IMR-90 (cell line): ENCODE measurements around the gene PLEKHH2. TPM values are rescaled to one million over a fixed set of nuclear protein-coding genes. Genes with fewer than 3 reads are reported as not detected.

Source experiments
- ATAC-seq: fragments of 200-7000 bp; cut with Tn5 transposase; 2 replicates; pipeline ENCODE4 v1.9.1; 2020; ENCODE audit warnings: low read depth, mild to moderate bottlenecking, moderate library complexity
- BruUV-seq: library from RNA; stranded (reverse); fragments of 400-500 nt; replicated peaks from 2 replicates; lab custom pipeline; 2021; lab: Mats Ljungman, UMichigan
- CTCF ChIA-PET: fragments of 300-600 bp; formaldehyde crosslinking; extraction: SDS; loops from one replicate; lab custom pipeline; 2021; ENCODE audit warnings: antibody characterized with exemption; lab: Yijun Ruan, JAX
- POLR2A ChIA-PET: fragments of 300-600 bp; sonication (Branson Sonifier 250); formaldehyde crosslinking; loops from one replicate; lab custom pipeline; 2022; ENCODE audit warnings: antibody characterized with exemption; ENCODE audit not compliant: unreplicated experiment; lab: Charles Lee
- DNase-seq: peaks from one replicate; pipeline ENCODE4 v3.0.0; 2013
- H2AFZ ChIP-seq: replicated peaks from 2 replicates; pipeline ENCODE3; 2013; ENCODE audit warnings: low read length, mild to moderate bottlenecking; ENCODE audit not compliant: poor library complexity
- H2AK5ac ChIP-seq: 2 replicates; pipeline ENCODE4 v1.6.1; 2013; ENCODE audit warnings: low read depth, low read length, inconsistent platforms
- H2AK9ac ChIP-seq: replicated peaks from 2 replicates; pipeline ENCODE3; 2013; ENCODE audit warnings: mild to moderate bottlenecking, low read depth, low read length, moderate library complexity; ENCODE audit not compliant: poor library complexity
- H2BK120ac ChIP-seq: 2 replicates; pipeline ENCODE4 v1.6.1; 2013; ENCODE audit warnings: low read depth, low read length, inconsistent platforms
- H2BK15ac ChIP-seq: 3 replicates; pipeline ENCODE4 v1.6.1; 2013; ENCODE audit warnings: low read depth, low read length, inconsistent platforms
- H2BK20ac ChIP-seq: 2 replicates; pipeline ENCODE4 v1.6.1; 2013; ENCODE audit warnings: low read depth, mild to moderate bottlenecking, inconsistent platforms, low read length, moderate library complexity
- H2BK5ac ChIP-seq: 2 replicates; pipeline ENCODE4 v1.6.1; 2013; ENCODE audit warnings: mild to moderate bottlenecking, low read depth, low read length, inconsistent platforms; ENCODE audit not compliant: poor library complexity, severe bottlenecking
- H3K14ac ChIP-seq: replicated peaks from 2 replicates; pipeline ENCODE4 v1.6.1; 2013; ENCODE audit warnings: low read depth, low read length, inconsistent platforms
- H3K18ac ChIP-seq: 2 replicates; pipeline ENCODE4 v1.6.1; 2013; ENCODE audit warnings: low read depth, low read length, control low read depth
- H3K23ac ChIP-seq: 2 replicates; pipeline ENCODE4 v1.6.1; 2013; ENCODE audit warnings: low read depth, low read length, inconsistent platforms
- H3K27ac ChIP-seq: 2 replicates; pipeline ENCODE4 v1.5.1; 2013; ENCODE audit warnings: mild to moderate bottlenecking, control low read depth, low read length; ENCODE audit not compliant: insufficient read depth
- H3K27me3 ChIP-seq: 2 replicates; pipeline ENCODE4 v1.6.1; 2013; ENCODE audit warnings: low read length; ENCODE audit not compliant: control insufficient read depth, insufficient read depth
- H3K36me3 ChIP-seq: 2 replicates; pipeline ENCODE4 v1.6.1; 2013; ENCODE audit warnings: low read length, mixed read lengths; ENCODE audit not compliant: control insufficient read depth, insufficient read depth
- H3K4ac ChIP-seq: 2 replicates; pipeline ENCODE4 v1.6.1; 2013; ENCODE audit warnings: low read depth, low read length, inconsistent platforms
- H3K4me1 ChIP-seq: 2 replicates; pipeline ENCODE4 v1.6.1; 2013; ENCODE audit warnings: low read length, mixed read lengths; ENCODE audit not compliant: control insufficient read depth, insufficient read depth
- H3K4me2 ChIP-seq: 2 replicates; pipeline ENCODE4 v1.6.1; 2013; ENCODE audit warnings: low read depth, mild to moderate bottlenecking, control low read depth, low read length, moderate library complexity
- H3K4me3 ChIP-seq: 2 replicates; pipeline ENCODE4 v1.5.1; 2013; ENCODE audit warnings: low read depth, mild to moderate bottlenecking, control low read depth, low read length, moderate library complexity; ENCODE audit not compliant: insufficient read depth
- H3K56ac ChIP-seq: 2 replicates; pipeline ENCODE4 v1.6.1; 2013; ENCODE audit warnings: low read length, inconsistent platforms; ENCODE audit not compliant: insufficient read depth; ENCODE audit errors: extremely low read depth
- H3K79me1 ChIP-seq, 2 experiments: 2 replicates each; pipeline ENCODE4 v1.6.1; 2013; ENCODE audit warnings: low read length in 2 of 2, inconsistent platforms in 1 of 2, low read depth in 1 of 2
- H3K9ac ChIP-seq: 2 replicates; pipeline ENCODE4 v1.6.1; 2013; ENCODE audit warnings: low read depth, low read length, control low read depth
- H3K9me1 ChIP-seq: 2 replicates; pipeline ENCODE4 v1.6.1; 2013; ENCODE audit warnings: low read length, inconsistent platforms; ENCODE audit not compliant: insufficient read depth
- H3K9me3 ChIP-seq: 2 replicates; pipeline ENCODE4 v1.6.1; 2013; ENCODE audit warnings: low read length; ENCODE audit not compliant: control insufficient read depth, insufficient read depth
- H4K20me1 ChIP-seq: 2 replicates; pipeline ENCODE4 v1.6.1; 2013; ENCODE audit warnings: low read length, inconsistent platforms; ENCODE audit not compliant: insufficient read depth
- H4K5ac ChIP-seq: 2 replicates; pipeline ENCODE4 v1.6.1; 2013; ENCODE audit warnings: mild to moderate bottlenecking, low read depth, low read length, control low read depth
- H4K8ac ChIP-seq, 2 experiments: 2 replicates each; pipeline ENCODE4 v1.6.1; 2013; ENCODE audit warnings: low read depth in 2 of 2, low read length in 2 of 2, control low read depth in 1 of 2, inconsistent platforms in 1 of 2
- H4K91ac ChIP-seq: 2 replicates; pipeline ENCODE4 v1.6.1; 2013; ENCODE audit warnings: low read depth, low read length, inconsistent platforms; ENCODE audit not compliant: insufficient read depth
- BHLHE40 ChIP-seq: fragments of 150-350 bp; IDR thresholded peaks from 2 replicates; pipeline ENCODE4 v1.6.1; 2016; ENCODE audit warnings: mild to moderate bottlenecking, low read depth, low read length
- CHD1 ChIP-seq: IDR thresholded peaks from 2 replicates; pipeline ENCODE4 v1.6.1; 2012; ENCODE audit warnings: low read depth, low read length, improper control_type of control experiment
- CTCF ChIP-seq: conservative IDR thresholded peaks from 2 replicates; pipeline ENCODE4 v1.5.1; 2012; ENCODE audit warnings: mild to moderate bottlenecking, low read depth, low read length, improper control_type of control experiment
- ELK1 ChIP-seq: fragments of 150-350 bp; IDR thresholded peaks from 2 replicates; pipeline ENCODE4 v1.6.1; 2016; ENCODE audit warnings: low read depth, mild to moderate bottlenecking, low read length, moderate library complexity, borderline replicate concordance
- FOS ChIP-seq: fragments of 150-350 bp; IDR thresholded peaks from 2 replicates; pipeline ENCODE4 v1.6.1; 2016; ENCODE audit warnings: low read depth, low read length
- MAZ ChIP-seq: IDR thresholded peaks from 2 replicates; pipeline ENCODE4 v1.6.1; 2012; ENCODE audit warnings: low read depth, mild to moderate bottlenecking, low read length, improper control_type of control experiment, moderate library complexity, borderline replicate concordance
- MXI1 ChIP-seq: IDR thresholded peaks from 2 replicates; pipeline ENCODE4 v1.6.1; 2012; ENCODE audit warnings: low read depth, mild to moderate bottlenecking, low read length, moderate library complexity, borderline replicate concordance
- RAD21 ChIP-seq: IDR thresholded peaks from 2 replicates; pipeline ENCODE4 v1.6.1; 2012; ENCODE audit warnings: low read length, improper control_type of control experiment
- RCOR1 ChIP-seq: IDR thresholded peaks from 2 replicates; pipeline ENCODE4 v1.6.1; 2012; ENCODE audit warnings: mild to moderate bottlenecking, low read length, improper control_type of control experiment; ENCODE audit not compliant: insufficient replicate concordance
- RFX5 ChIP-seq: IDR thresholded peaks from 2 replicates; pipeline ENCODE4 v1.8.0; 2012; ENCODE audit warnings: low read depth, mild to moderate bottlenecking, low read length, moderate library complexity
- WGBS, 2 experiments: methylation state at CpG; one replicate each; pipeline versions ENCODE4 v1.1.5 to v1.1.7; 2013; ENCODE audit warnings: missing lambda C conversion rate in 2 of 2; ENCODE audit not compliant: insufficient read length in 1 of 2; ENCODE audit errors: extremely low coverage in 2 of 2; 5-methylcytosine and 5-hydroxymethylcytosine counted together
- dilution Hi-C: fragments of 300-500 bp; cut with HindIII; formaldehyde crosslinking; loops from one replicate; pipeline ENCODE4 v1.14.3; 2018; ENCODE audit warnings: low sequenced_read_pairs; ENCODE audit not compliant: unreplicated experiment
- in situ Hi-C: fragments of 300-500 bp; cut with MboI; formaldehyde crosslinking; loops from 3 replicates; pipeline ENCODE4 v1.14.3; 2019; ENCODE audit warnings: low sequenced_read_pairs, inconsistent platforms, mixed read lengths
- intact Hi-C: fragments of 100-400 bp; cut with micrococcal nuclease; formaldehyde crosslinking; loops from 2 replicates; pipeline ENCODE4 v1.10.0; 2022
- polyA plus RNA-seq, 3 experiments: library from polyadenylated mRNA; depleted of rRNA; stranded (reverse); fragments of >200 nt; gene quantifications; 2 replicates each; pipeline ENCODE4 v1.2.3, GENCODE V29; 2012; ENCODE audit warnings: low replicate concordance in 1 of 3
- total RNA-seq: library from RNA; depleted of rRNA; stranded (reverse); fragments of >200 nt; gene quantifications from 2 replicates; pipeline ENCODE4 v1.2.3, GENCODE V29; 2012

Gene PLEKHH2
- total and polyA plus RNA-seq, 2 of the 4 experiments (the other 2 are of a cell fraction), result 2.0 to 3.3 TPM

DNA sequence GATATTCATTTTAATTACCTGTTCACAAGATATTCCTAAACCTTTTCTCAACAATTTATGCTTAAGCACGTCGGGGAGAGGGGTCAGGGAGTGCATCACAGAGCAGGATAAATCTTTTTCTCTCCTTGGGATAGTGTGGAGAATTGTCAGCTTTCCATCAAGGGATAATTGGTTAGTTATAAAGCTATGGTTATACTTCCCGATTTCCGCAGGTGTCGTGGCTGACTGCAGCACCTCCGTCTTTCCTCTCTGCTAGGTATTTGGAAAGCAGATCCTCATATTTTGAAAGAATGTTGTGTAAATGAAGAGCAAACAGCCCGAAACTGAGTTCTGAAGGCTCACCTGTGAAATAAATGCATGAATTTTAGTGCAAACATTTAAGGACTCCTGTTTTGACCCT is 137.6 kb downstream of the PLEKHH2 start:
- Histone ChIP-seq H3K18ac (no peak overlapping the region), H3K4me3 (peak overlapping the region; percentile 70), H3K4ac (no peak overlapping the region), H3K4me2 (peak overlapping the region; percentile 67), H2BK120ac (no peak overlapping the region), H2BK5ac (no peak overlapping the region), H3K9me3 (no peaks in the 10 kb centered on the region), H4K5ac (peak overlapping the region; percentile 67; the same call in 1 of the 2 replicates), H3K23ac (peak overlapping the region; percentile 22; the same call in 1 of the 2 replicates), H3K4me1 (peaks cover 2% of the 10 kb centered on the region), H3K27ac (no peak overlapping the region), H3K9ac (peak overlapping the region; percentile 62), H3K36me3 (peaks cover 4% of the 10 kb centered on the region; the same call in 1 of the 2 replicates), H2AK9ac (no peak overlapping the region), H2BK20ac (no peak overlapping the region), H2AK5ac (peak overlapping the region; percentile 17; the same call in 1 of the 2 replicates), H3K56ac (no peak overlapping the region), H3K9me1 (0 out of 2 replicates have a peak, but pooled peaks cover 3% of the 10 kb centered on the region), H3K27me3 (no peaks in the 10 kb centered on the region), H4K20me1 (no peaks in the 10 kb centered on the region), H3K79me1 (peaks cover 4 to 10% of the 10 kb centered on the region in 2 experiments; a peak in 3 of 4 replicates), H3K14ac (peak overlapping the region; percentile 93; the same call in 1 of the 2 replicates), H2BK15ac (no peak overlapping the region), H4K8ac (peak overlapping the region; percentile 35 to 90; a peak in 3 of 4 replicates), H4K91ac (no peak overlapping the region), H2AFZ (peak overlapping the region; percentile 97)
- dilution Hi-C loops, result no loop called here
- POLR2A ChIA-PET, result no interaction called here
- DNase-seq, result no peak
- in situ Hi-C loops, result no loop called here
- WGBS, 2 experiments, result no CpG with 5 or more reads among the region's 7 CpGs
- intact Hi-C loops, result no loop called here
- BruUV-seq, result no TSS peak
- no peak for ATAC-seq
- CTCF ChIA-PET, result interaction anchor here (0.6 to 1.7 kb wide), 3 partner anchors 10 to 61 kb away, joined by 3 to 4 read pairs (median 4); no protein-coding TSS in a partner anchor
- no peak for TF ChIP-seq CHD1
- no peak for TF ChIP-seq RFX5
- no peak for TF ChIP-seq BHLHE40
- no peak for TF ChIP-seq FOS
- no peak for TF ChIP-seq ELK1
- TF ChIP-seq RAD21, result no peak
- TF ChIP-seq CTCF, result no peak
- TF ChIP-seq MXI1, result no peak
- no peak for TF ChIP-seq MAZ
- TF ChIP-seq RCOR1, result no peak
